Fibroblast of pulmonary artery (primary cell): ENCODE results near the gene ARMC6.

Source experiments
- DNase-seq: peaks from one replicate; pipeline ENCODE4 v3.0.0-alpha.2; 2010; ENCODE audit warnings: low read depth
- H3K4me3 ChIP-seq: replicated peaks from 2 replicates; pipeline ENCODE4 v1.5.1; 2011; ENCODE audit warnings: low read depth, mild to moderate bottlenecking, control low read depth, low read length, moderate library complexity
- TF ChIP-seq, protein P1 (sequence below): IDR thresholded peaks from 2 replicates; pipeline ENCODE4 v1.5.1; 2011; ENCODE audit warnings: mild to moderate bottlenecking, control low read depth, low read length, inconsistent platforms; ENCODE audit errors: missing control alignments

ARMC6 gene

DNA sequence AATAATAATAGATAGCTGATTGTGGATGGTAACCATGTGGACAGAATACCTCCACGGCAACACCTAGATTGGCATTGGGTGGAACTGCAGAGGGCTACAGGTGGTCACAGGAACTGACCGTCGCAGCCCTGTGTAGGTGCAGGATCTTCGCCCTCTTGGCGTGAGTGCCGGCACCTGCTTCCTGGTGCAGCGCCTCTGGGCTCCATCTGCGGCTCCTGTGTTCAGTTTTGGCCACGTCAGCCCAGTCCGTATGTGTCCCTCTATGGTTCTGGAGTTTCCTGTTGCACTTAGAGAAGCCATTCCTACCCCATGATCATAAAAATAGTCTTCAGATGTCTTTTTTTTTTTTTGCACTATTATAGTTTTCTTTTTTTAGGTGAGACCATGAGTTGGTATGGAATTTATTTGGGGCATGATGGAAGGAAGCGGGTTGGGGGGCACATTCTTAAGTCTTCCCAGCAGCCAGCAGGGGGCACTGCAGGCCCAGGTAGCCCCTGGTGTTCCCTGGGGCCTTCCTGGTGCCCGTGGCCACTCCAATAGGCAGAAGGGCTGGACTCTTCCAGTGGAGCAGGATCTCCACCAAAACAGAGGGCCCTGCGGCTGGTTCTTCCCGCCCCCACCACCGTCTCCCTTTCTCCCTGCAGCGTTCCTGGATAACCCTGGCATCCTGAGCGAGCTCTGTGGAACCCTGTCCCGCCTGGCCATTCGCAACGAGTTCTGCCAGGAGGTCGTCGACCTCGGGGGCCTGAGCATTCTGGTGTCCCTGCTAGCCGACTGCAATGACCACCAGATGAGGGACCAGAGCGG lies 20.3 kb downstream of the ARMC6 start:
- TF ChIP-seq, protein P1, sequence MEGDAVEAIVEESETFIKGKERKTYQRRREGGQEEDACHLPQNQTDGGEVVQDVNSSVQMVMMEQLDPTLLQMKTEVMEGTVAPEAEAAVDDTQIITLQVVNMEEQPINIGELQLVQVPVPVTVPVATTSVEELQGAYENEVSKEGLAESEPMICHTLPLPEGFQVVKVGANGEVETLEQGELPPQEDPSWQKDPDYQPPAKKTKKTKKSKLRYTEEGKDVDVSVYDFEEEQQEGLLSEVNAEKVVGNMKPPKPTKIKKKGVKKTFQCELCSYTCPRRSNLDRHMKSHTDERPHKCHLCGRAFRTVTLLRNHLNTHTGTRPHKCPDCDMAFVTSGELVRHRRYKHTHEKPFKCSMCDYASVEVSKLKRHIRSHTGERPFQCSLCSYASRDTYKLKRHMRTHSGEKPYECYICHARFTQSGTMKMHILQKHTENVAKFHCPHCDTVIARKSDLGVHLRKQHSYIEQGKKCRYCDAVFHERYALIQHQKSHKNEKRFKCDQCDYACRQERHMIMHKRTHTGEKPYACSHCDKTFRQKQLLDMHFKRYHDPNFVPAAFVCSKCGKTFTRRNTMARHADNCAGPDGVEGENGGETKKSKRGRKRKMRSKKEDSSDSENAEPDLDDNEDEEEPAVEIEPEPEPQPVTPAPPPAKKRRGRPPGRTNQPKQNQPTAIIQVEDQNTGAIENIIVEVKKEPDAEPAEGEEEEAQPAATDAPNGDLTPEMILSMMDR: peak; percentile 63
- no peak overlapping the region for H3K4me3 ChIP-seq
- peak; percentile 73 for DNase-seq

DNA sequence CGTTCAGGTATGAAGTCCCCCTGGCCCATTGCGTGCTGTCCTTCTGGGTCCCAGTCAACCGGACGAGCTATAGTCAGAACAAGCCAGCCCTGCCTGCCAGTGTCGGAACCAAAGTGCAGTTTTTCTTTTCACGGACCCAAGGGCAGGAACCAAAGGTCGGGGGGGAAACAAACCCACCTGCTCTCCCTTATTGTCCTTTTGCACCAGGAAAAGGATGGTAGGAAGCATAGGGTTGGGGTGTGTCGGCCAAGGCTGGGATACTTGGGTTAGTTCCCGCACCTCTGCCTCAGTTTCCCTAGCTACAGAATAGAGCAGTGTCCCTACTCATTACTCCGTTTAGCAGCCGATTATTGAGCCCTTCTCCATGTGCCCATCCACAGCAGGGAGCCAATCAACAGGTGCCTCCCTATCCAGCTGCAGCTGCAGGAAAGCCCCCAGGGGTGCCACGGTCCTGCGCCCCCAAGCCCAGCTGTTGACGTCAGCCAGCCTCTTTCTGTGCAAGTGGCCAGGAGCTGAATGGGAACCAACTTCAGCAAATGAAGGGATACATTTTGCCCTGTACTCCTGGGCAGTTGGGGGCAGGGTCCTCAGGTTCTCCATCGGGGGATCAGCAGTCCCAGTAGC lies 21.0 kb downstream of the ARMC6 start:
- no peak overlapping the region for H3K4me3 ChIP-seq
- DNase-seq: no peak
- TF ChIP-seq, protein P1: no peak

DNA sequence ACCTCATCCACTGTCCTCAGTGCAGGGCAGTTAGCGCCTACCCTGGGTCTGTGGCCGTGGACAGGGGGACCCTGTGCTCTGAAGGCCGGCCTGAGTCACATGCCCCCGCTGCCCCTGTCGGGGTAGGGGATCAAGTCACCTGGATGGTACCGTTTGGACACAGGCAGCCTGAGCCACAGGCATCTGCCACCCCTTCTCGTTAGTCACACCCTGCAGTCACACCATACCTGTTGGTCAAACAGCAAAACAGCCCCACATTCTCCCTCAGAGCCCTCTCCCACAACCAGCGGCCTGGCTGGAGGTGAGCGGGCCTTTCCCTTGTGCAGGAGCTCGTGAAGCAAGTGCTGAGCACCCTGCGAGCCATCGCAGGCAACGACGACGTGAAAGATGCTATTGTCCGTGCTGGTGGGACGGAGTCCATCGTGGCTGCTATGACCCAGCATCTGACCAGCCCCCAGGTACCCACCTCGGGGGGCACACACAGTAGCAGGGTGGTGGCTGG lies 21.6 kb downstream of the ARMC6 start:
- no peak overlapping the region for H3K4me3 ChIP-seq
- TF ChIP-seq, protein P1: no peak
- DNase-seq: no peak

DNA sequence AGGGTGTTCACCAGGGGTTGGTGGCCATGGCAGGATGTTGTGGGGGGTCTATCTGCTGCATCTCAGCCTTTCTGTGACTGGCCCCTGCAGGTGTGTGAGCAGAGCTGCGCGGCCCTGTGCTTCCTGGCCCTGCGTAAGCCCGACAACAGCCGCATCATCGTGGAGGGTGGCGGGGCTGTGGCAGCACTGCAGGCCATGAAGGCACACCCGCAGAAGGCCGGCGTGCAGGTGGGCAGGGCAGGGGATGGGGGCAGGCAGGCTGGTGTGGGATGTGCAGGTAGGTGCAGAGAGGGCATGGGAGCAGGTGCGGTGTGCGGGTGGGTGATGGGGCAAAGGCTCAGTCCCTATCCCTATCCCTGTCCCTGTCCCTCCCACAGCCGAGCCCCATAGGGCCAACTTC lies 22.3 kb downstream of the ARMC6 start:
- no peak overlapping the region for H3K4me3 ChIP-seq
- DNase-seq: no peak
- TF ChIP-seq, protein P1: no peak

DNA sequence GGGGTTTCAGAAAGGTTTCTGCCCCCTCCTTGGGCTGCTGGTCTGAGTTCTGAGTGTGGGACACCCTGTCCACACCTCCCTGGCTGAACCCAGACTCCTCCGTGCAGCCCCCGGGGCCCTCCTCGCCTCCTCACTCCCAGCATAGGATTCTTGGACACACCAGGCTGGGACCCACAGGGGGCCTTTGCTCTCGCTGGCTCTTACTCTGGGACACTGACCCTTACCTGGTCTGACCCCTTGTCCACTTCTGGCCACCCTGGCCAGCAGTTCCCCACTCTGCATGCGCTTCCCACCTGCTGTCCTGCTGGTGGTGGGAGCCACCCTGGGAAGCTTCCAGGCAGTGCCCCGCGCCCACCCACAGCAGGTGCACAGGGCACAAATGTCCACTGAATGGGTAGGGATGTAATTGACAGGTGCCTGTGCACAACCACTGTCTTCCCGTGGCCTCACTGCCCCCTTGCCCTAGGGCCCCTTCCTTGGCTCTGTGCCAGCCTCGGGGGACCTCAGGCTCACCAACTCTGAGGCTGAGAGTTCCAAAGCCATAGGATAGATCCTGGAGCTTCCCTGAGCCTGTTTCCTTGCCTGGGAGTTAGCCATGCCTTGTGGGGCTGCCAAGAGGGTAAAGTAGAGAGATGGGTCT lies 23.4 kb downstream of the ARMC6 start:
- H3K4me3 ChIP-seq: no peak overlapping the region
- TF ChIP-seq, protein P1: no peak
- DNase-seq: no peak

DNA sequence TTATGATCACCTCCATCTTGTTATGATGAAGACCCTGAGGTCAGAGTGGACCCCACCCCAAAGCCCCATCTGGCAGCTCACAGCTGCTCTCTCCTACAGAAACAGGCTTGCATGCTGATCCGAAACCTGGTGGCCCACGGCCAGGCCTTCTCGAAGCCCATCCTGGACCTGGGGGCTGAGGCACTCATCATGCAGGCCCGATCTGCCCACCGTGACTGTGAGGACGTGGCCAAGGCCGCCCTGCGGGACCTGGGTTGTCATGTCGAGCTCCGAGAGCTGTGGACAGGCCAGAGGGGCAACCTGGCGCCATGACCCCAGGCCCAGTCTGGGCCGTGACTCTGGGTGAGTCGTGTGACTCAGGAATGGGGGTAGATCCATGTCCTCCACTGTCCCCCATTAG lies 23.9 kb downstream of the ARMC6 start:
- TF ChIP-seq, protein P1: no peak
- no peak for DNase-seq
- H3K4me3 ChIP-seq: no peak overlapping the region
